ENCODE data around the gene EBF3.

- TF ChIP-seq POLR2AphosphoS5 (IDR thresholded peaks at IDR 0.05; ENCODE audit: borderline replicate concordance, low read depth, low read length) (no peak), EZH2 (IDR thresholded peaks at IDR 0.05) (no peak)
Observed at GRCh38 chr10:129921801-129922597, 42.1 kb downstream of the EBF3 start.
